Measurements from ENCODE around the gene ELL. TPM values are rescaled to one million over a fixed set of nuclear protein-coding genes. Genes with fewer than 3 reads are reported as not detected.

ELL gene
- total and polyA plus RNA-seq, 2 experiments from 2014 or later, result 16.4 to 24.2 TPM

DNA sequence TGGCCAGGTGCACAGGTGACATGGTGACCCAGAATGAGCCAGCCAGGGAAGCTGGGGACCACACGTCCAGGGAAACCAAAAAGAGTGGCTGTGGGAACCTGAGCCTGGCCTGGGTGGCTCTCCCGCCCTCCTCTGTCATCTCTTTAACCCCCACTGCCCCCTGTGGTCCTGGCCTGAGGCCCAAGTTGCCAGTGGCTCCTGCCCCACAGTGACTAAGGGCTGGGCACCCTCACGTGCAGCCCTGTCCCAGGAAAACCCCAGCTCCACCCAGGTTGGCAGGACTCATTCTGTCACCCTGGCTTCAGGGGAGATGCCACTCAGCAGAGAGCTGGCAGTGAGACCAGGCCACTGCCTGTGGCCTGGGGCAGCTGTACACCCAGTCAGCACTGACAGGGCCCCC, 53.4 kb downstream of the ELL start:
- 68 to 70% methylated on average over 3 of the region's 3 CpGs for WGBS, 2 experiments (ENCODE audit: low coverage in 1 of 2, low lambda C conversion rate in 2 of 2, missing lambda C conversion rate in 2 of 2)
- Histone ChIP-seq H3K4me1 (ENCODE audit: insufficient read depth) (peaks cover 15% of the 10 kb centered on the region), H4K20me1 (ENCODE audit: insufficient read depth) (0 out of 2 replicates have a peak, but pooled peaks cover 6% of the 10 kb centered on the region), H3K27ac (no peak overlapping the region), H3K36me3 (ENCODE audit: low read depth) (no peaks in the 10 kb centered on the region), H2AFZ (no peak overlapping the region), H3K4me2 (ENCODE audit: unreplicated experiment) (no peak overlapping the region), H3K9me3 (ENCODE audit: low read depth) (no peaks in the 10 kb centered on the region), H3K4me3 (no peak overlapping the region), H3F3A (ENCODE audit: insufficient read depth) (peaks cover 12% of the 10 kb centered on the region; the same call in 1 of the 2 replicates), H3K9me2 (ENCODE audit: insufficient read depth) (no peaks in the 10 kb centered on the region), H3K9ac (no peak overlapping the region), H3K27me3 (replicated peaks; ENCODE audit: insufficient read depth) (no peaks in the 10 kb centered on the region), H3K79me2 (ENCODE audit: insufficient read depth) (peaks cover 83% of the 10 kb centered on the region)
- TF ChIP-seq EZH2phosphoT487 (IDR thresholded peaks at IDR 0.05; ENCODE audit: insufficient read depth, low read depth) (no peak), EZH2 (IDR thresholded peaks at IDR 0.05; ENCODE audit: insufficient read depth, poor library complexity, severe bottlenecking) (no peak)
- in situ Hi-C loops (cut with MboI), result loop anchor here (25.0 kb wide), 2 partner anchors 119 to 369 kb away; partner anchors contain the start of genes REX1BD and UPF1
- DNase-seq, result peak; percentile 29

DNA sequence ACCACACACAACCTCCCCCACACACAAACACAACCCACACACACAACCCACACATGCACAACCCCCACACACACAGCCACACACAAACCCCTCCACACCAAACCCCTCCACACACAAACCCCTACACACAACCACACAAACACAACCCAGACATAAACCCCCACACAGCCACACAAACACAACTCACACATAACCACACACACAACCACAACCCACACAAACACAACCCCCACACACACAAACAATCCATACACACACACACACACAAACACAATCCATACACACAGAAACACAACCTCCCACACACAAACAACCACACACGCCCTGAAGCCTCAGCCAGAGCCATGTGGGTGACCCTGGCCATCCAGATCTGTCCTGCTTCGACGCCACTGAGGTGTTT, 53.9 kb downstream of the ELL start:
- TF ChIP-seq EZH2phosphoT487 (IDR thresholded peaks at IDR 0.05; ENCODE audit: insufficient read depth, low read depth) (no peak), EZH2 (IDR thresholded peaks at IDR 0.05; ENCODE audit: insufficient read depth, poor library complexity, severe bottlenecking) (no peak)
- H3K36me3 ChIP-seq (ENCODE audit: low read depth), result no peaks in the 10 kb centered on the region
- WGBS, 2 experiments (ENCODE audit: low coverage in 1 of 2, low lambda C conversion rate in 2 of 2, missing lambda C conversion rate in 2 of 2), result 88 to 91% methylated on average over 3 of the region's 3 CpGs
- H4K20me1 ChIP-seq (ENCODE audit: insufficient read depth), result 0 out of 2 replicates have a peak, but pooled peaks cover 6% of the 10 kb centered on the region
- H3K9me2 ChIP-seq (ENCODE audit: insufficient read depth), result no peaks in the 10 kb centered on the region
- peaks cover 12% of the 10 kb centered on the region; the same call in 1 of the 2 replicates for H3F3A ChIP-seq (ENCODE audit: insufficient read depth)
- H3K27me3 ChIP-seq (replicated peaks; ENCODE audit: insufficient read depth), result no peaks in the 10 kb centered on the region
- no peak overlapping the region for H2AFZ ChIP-seq
- H3K4me1 ChIP-seq (ENCODE audit: insufficient read depth), result peaks cover 15% of the 10 kb centered on the region
- peaks cover 79% of the 10 kb centered on the region for H3K79me2 ChIP-seq (ENCODE audit: insufficient read depth)
- H3K9me3 ChIP-seq (ENCODE audit: low read depth), result no peaks in the 10 kb centered on the region
- 0 out of 2 replicates have a peak overlapping the region, but pooled peaks have one; percentile 1 for H3K9ac ChIP-seq
- no peak for DNase-seq
- H3K27ac ChIP-seq, result no peak overlapping the region
- no peak overlapping the region for H3K4me3 ChIP-seq
- in situ Hi-C loops (cut with MboI), result loop anchor here (25.0 kb wide), 2 partner anchors 119 to 369 kb away; partner anchors contain the start of genes REX1BD and UPF1
- H3K4me2 ChIP-seq (ENCODE audit: unreplicated experiment), result no peak overlapping the region

DNA sequence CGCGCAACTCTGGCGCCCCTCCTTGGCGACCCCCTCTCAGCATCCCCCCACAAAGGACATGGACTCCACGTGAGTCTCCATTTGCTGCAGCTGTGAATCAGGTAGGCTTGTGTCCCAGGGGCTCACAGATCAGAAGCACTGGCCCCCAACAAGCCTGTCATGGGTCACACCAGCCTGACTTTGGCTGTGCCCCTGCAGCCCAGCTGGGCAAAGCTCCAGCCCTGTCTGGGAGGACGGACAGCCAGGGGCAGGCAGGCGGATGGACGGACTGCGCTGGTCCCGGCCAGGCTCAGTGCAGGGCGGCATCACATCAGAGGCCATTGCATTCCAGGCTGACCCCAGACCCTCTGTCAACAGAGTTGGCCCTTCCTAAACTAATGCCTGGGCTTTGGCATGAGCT, 55.5 kb downstream of the ELL start:
- H4K20me1 ChIP-seq (ENCODE audit: insufficient read depth), result 0 out of 2 replicates have a peak, but pooled peaks cover 6% of the 10 kb centered on the region
- no peak overlapping the region for H3K27ac ChIP-seq
- H3K27me3 ChIP-seq (replicated peaks; ENCODE audit: insufficient read depth), result no peaks in the 10 kb centered on the region
- H3K79me2 ChIP-seq (ENCODE audit: insufficient read depth), result peaks cover 72% of the 10 kb centered on the region
- H3K9ac ChIP-seq, result no peak overlapping the region
- H3K4me1 ChIP-seq (ENCODE audit: insufficient read depth), result peaks cover 15% of the 10 kb centered on the region
- no peak for TF ChIP-seq EZH2 (IDR thresholded peaks at IDR 0.05; ENCODE audit: insufficient read depth, poor library complexity, severe bottlenecking)
- no peak for TF ChIP-seq EZH2phosphoT487 (IDR thresholded peaks at IDR 0.05; ENCODE audit: insufficient read depth, low read depth)
- no peak for DNase-seq
- H3K4me2 ChIP-seq (ENCODE audit: unreplicated experiment), result no peak overlapping the region
- peaks cover 12% of the 10 kb centered on the region; the same call in 1 of the 2 replicates for H3F3A ChIP-seq (ENCODE audit: insufficient read depth)
- H3K9me3 ChIP-seq (ENCODE audit: low read depth), result no peaks in the 10 kb centered on the region
- no peak overlapping the region for H2AFZ ChIP-seq
- no peak overlapping the region for H3K4me3 ChIP-seq
- in situ Hi-C loops (cut with MboI), result loop anchor here (25.0 kb wide), 2 partner anchors 121 to 371 kb away; partner anchors contain the start of genes REX1BD and UPF1
- no peaks in the 10 kb centered on the region for H3K9me2 ChIP-seq (ENCODE audit: insufficient read depth)
- H3K36me3 ChIP-seq (ENCODE audit: low read depth), result no peaks in the 10 kb centered on the region; the same call in 1 of the 2 replicates
- 94 to 97% methylated on average over 5 to 11 of the region's 11 CpGs for WGBS, 2 experiments (ENCODE audit: low coverage in 1 of 2, low lambda C conversion rate in 2 of 2, missing lambda C conversion rate in 2 of 2)

DNA sequence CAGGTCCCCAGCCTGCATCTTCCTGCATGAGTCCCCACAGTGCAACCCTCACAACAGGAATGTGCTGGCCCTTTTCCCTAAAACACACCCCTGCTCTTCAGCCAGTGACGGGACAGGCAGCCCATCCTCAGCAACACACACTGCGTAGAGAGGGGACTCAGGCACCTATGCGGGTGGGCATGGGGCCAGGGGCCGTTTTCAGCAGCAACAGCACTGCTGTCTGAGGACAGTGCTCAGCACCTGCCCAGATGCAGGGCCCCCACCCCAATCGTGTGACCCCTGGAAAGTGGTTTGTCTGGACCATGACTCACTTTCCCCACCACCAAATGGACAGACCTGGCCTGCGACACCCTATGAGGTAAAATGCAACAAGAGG, 55.9 kb downstream of the ELL start:
- H3K4me1 ChIP-seq (ENCODE audit: insufficient read depth), result peaks cover 15% of the 10 kb centered on the region
- no peaks in the 10 kb centered on the region for H3K9me3 ChIP-seq (ENCODE audit: low read depth)
- no peak for TF ChIP-seq EZH2 (IDR thresholded peaks at IDR 0.05; ENCODE audit: insufficient read depth, poor library complexity, severe bottlenecking)
- TF ChIP-seq EZH2phosphoT487 (IDR thresholded peaks at IDR 0.05; ENCODE audit: insufficient read depth, low read depth), result no peak
- DNase-seq, result no peak
- no peak overlapping the region for H2AFZ ChIP-seq
- peaks cover 9% of the 10 kb centered on the region; the same call in 1 of the 2 replicates for H3F3A ChIP-seq (ENCODE audit: insufficient read depth)
- H3K9me2 ChIP-seq (ENCODE audit: insufficient read depth), result no peaks in the 10 kb centered on the region
- H3K9ac ChIP-seq, result no peak overlapping the region
- peaks cover under 1% of the 10 kb centered on the region; the same call in 1 of the 2 replicates for H3K36me3 ChIP-seq (ENCODE audit: low read depth)
- 67 to 68% methylated on average over 6 of the region's 6 CpGs for WGBS, 2 experiments (ENCODE audit: low coverage in 1 of 2, low lambda C conversion rate in 2 of 2, missing lambda C conversion rate in 2 of 2)
- no peaks in the 10 kb centered on the region for H3K27me3 ChIP-seq (replicated peaks; ENCODE audit: insufficient read depth)
- 0 out of 2 replicates have a peak, but pooled peaks cover 6% of the 10 kb centered on the region for H4K20me1 ChIP-seq (ENCODE audit: insufficient read depth)
- no peak overlapping the region for H3K27ac ChIP-seq
- peaks cover 72% of the 10 kb centered on the region for H3K79me2 ChIP-seq (ENCODE audit: insufficient read depth)
- H3K4me3 ChIP-seq, result no peak overlapping the region
- H3K4me2 ChIP-seq (ENCODE audit: unreplicated experiment), result no peak overlapping the region
- in situ Hi-C loops (cut with MboI), result loop anchor here (25.0 kb wide), 2 partner anchors 121 to 371 kb away; partner anchors contain the start of genes REX1BD and UPF1

Measured in GM23248 (cell line).